Measurements from ENCODE around the gene GPD2. TPM values are rescaled to one million over a fixed set of nuclear protein-coding genes. Genes with fewer than 3 reads are reported as not detected.
"Not testable (repeated sequence)": the region's sequence is repeated elsewhere in the genome, so short reads cannot be mapped to it uniquely, and the experiment has no call there.

GPD2 gene
- total RNA-seq, 4 donors from 2014 or later: 67.3 to 160 (median 89.7) TPM

GRCh38 chr2:156522864-156523440 is 86.8 kb downstream of the GPD2 start:
- no peaks in the 10 kb centered on the region for H3K27me3 ChIP-seq
- TF ChIP-seq CTCF (IDR thresholded peaks at IDR 0.05) (no peak), POLR2A (IDR thresholded peaks at IDR 0.05) (no peak)
- WGBS, 2 donors: 88 to 96% methylated on average over 4 of the region's 4 CpGs
- no peak overlapping the region for H3K27ac ChIP-seq
- peaks cover 0 to 21% (median 0%) of the 10 kb centered on the region in 3 donors for H3K36me3 ChIP-seq
- intact Hi-C loops (cut with DNase I): no loop called here
- peaks cover 0 to 5% (median 0%) of the 10 kb centered on the region in 3 donors for H3K9me3 ChIP-seq
- DNase-seq: no peak
- H3K4me3 ChIP-seq: no peak overlapping the region
- H3K4me1 ChIP-seq: no peaks in the 10 kb centered on the region

GRCh38 chr2:156526950-156527636 is 90.9 kb downstream of the GPD2 start:
- intact Hi-C loops (cut with DNase I): no loop called here
- DNase-seq: no peak
- no peaks in the 10 kb centered on the region for H3K27me3 ChIP-seq
- H3K4me3 ChIP-seq: no peak overlapping the region
- no peaks in the 10 kb centered on the region for H3K9me3 ChIP-seq
- WGBS, 2 donors: 71 to 75% methylated on average over 2 of the region's 2 CpGs
- peaks cover 0 to 21% (median 0%) of the 10 kb centered on the region in 3 donors for H3K36me3 ChIP-seq
- H3K27ac ChIP-seq: no peak overlapping the region
- TF ChIP-seq POLR2A (IDR thresholded peaks at IDR 0.05) (no peak), CTCF (IDR thresholded peaks at IDR 0.05) (no peak)
- no peaks in the 10 kb centered on the region for H3K4me1 ChIP-seq

- intact Hi-C loops (cut with DNase I); DNase-seq; H3K4me3 ChIP-seq; H3K9me3 ChIP-seq; H3K4me1 ChIP-seq; H3K27ac ChIP-seq; H3K27me3 ChIP-seq: not testable (repeated sequence)
- peaks cover 0 to 21% (median 0%) of the 10 kb centered on the region in 3 donors for H3K36me3 ChIP-seq
- 95 to 100% methylated on average over 4 to 5 of the region's 5 CpGs for WGBS, 2 donors
Observed at GRCh38 chr2:156528583-156528982, 92.4 kb downstream of the GPD2 start.

- peaks cover 0 to 19% (median 0%) of the 10 kb centered on the region in 3 donors for H3K36me3 ChIP-seq
- H3K27me3 ChIP-seq: no peaks in the 10 kb centered on the region
- intact Hi-C loops (cut with DNase I): no loop called here
- H3K27ac ChIP-seq: no peak overlapping the region
- peaks cover 0 to 27% (median 7%) of the 10 kb centered on the region in 3 donors for H3K4me1 ChIP-seq
- TF ChIP-seq CTCF (IDR thresholded peaks at IDR 0.05): no peak
- no peak overlapping the region for H3K4me3 ChIP-seq
- no peak for DNase-seq
- 96 to 100% methylated on average over 2 of the region's 2 CpGs for WGBS, 2 donors
- H3K9me3 ChIP-seq: no peaks in the 10 kb centered on the region
Observed at GRCh38 chr2:156532989-156533388, 96.8 kb downstream of the GPD2 start.

- Histone ChIP-seq H3K36me3 (peaks cover 0 to 11% (median 0%) of the 10 kb centered on the region in 3 donors), H3K9me3 (no peaks in the 10 kb centered on the region), H3K4me3 (no peak overlapping the region), H3K27me3 (no peaks in the 10 kb centered on the region), H3K4me1 (peaks cover 0 to 54% (median 13%) of the 10 kb centered on the region in 3 donors), H3K27ac (no peak overlapping the region)
- DNase-seq: no peak
- intact Hi-C loops (cut with DNase I): no loop called here
- TF ChIP-seq CTCF (IDR thresholded peaks at IDR 0.05) (no peak), POLR2A (IDR thresholded peaks at IDR 0.05) (no peak)
- 59 to 65% methylated on average over 2 of the region's 2 CpGs for WGBS, 2 donors
Observed at GRCh38 chr2:156536534-156536933, 100.4 kb downstream of the GPD2 start.

Data from esophagus squamous epithelium (tissue), 5 donors.